Right lobe of liver (tissue), 6 donors: ENCODE data around the gene NRXN3. TPM values are rescaled to one million over a fixed set of nuclear protein-coding genes. Genes with fewer than 3 reads are reported as not detected.

Experiments
- ATAC-seq, 4 donors: fragments of 200-7000 bp; cut with Tn5 transposase; one replicate each; pipeline ENCODE4 v1.9.1; 2020; ENCODE audit warnings: mild to moderate bottlenecking in 4 of 4, moderate library complexity in 4 of 4
- DNase-seq, 3 donors: peaks; one replicate each; pipeline ENCODE4 v3.0.0-alpha.2; 2020
- H3K27ac ChIP-seq, 3 donors: fragments of 200-600 bp; one replicate each; pipeline ENCODE4 v1.8.0; 2022
- H3K27me3 ChIP-seq, 2 donors: fragments of 200-600 bp; one replicate each; pipeline ENCODE4 v1.8.0; 2022
- H3K36me3 ChIP-seq, 4 donors: fragments of 200-600 bp; sonication (generic) in 1 of 4; one replicate each; pipeline versions ENCODE4 v1.5.1 to v1.8.0; 2017 to 2022; ENCODE audit warnings: control low read depth in 1 of 4
- H3K4me1 ChIP-seq, 4 donors: fragments of 200-600 bp; sonication (generic) in 1 of 4; one replicate each; pipeline versions ENCODE4 v1.5.1 to v1.8.0; 2017 to 2022; ENCODE audit warnings: control low read depth in 1 of 4
- H3K4me3 ChIP-seq, 3 donors: fragments of 200-600 bp; one replicate each; pipeline ENCODE4 v1.8.0; 2022
- H3K9me3 ChIP-seq, 4 donors: fragments of 200-600 bp; sonication (generic) in 1 of 4; one replicate each; pipeline versions ENCODE4 v1.5.1 to v1.8.0; 2017 to 2022; ENCODE audit warnings: control low read depth in 1 of 4
- CTCF ChIP-seq, 4 donors: fragments of 200-600 bp in 3 of 4; fragments of 450-650 bp in 1 of 4; IDR thresholded peaks; one replicate each; pipeline versions ENCODE4 v1.5.1 to v1.8.0; 2016 to 2022; ENCODE audit warnings: antibody characterized with exemption in 4 of 4, mild to moderate bottlenecking in 2 of 4
- POLR2A ChIP-seq: fragments of 450-650 bp; IDR thresholded peaks from one replicate; pipeline ENCODE4 v1.6.1; 2017; ENCODE audit warnings: antibody characterized with exemption, mild to moderate bottlenecking
- WGBS: methylation state at CpG from one replicate; pipeline ENCODE4 v1.1.6; 2018; ENCODE audit warnings: low coverage, low lambda C conversion rate; ENCODE audit not compliant: insufficient coverage; ENCODE audit errors: missing lambda C conversion rate; 5-methylcytosine and 5-hydroxymethylcytosine counted together
- intact Hi-C, 2 donors: fragments of 100-400 bp; cut with DNase I; formaldehyde crosslinking; loops; one replicate each; pipeline versions ENCODE4 v1.11.2 to v1.14.1; 2022
- total RNA-seq, 6 experiments: library from RNA; depleted of rRNA in 2 of 6; stranded (reverse); fragments of >200 nt in 2 of 6; fragmentation: NEBNext Ultra II Directional in 3 of 6; extraction: Animal tissue kit (Norgen Biotek cat#: 25700) in 3 of 6; gene quantifications; one replicate each; pipeline versions ENCODE4 v1.1.0 to v1.2.4, GENCODE V29; 2016 to 2023
- donor health status: DM: no; HTN: yes; CAD: no.
- donor health status: DM: no; HTN: no; CAD: no.
- donor health status: DM: no; HTN: no; CAD: no.
- donor health status: DM: no; HTN: yes; CAD: no.
- donor health status: DM: no; HTN: yes; CAD: no.

NRXN3 gene
- total RNA-seq, 6 experiments from 2014 or later, result 0.06 to 0.51 (median 0.23) TPM; not detected in 1

GRCh38 chr14:79275292-79275655, 1105.1 kb downstream of the NRXN3 start:
- no peaks in the 10 kb centered on the region for H3K36me3 ChIP-seq
- no peak for ATAC-seq
- H3K9me3 ChIP-seq, result no peaks in the 10 kb centered on the region
- TF ChIP-seq POLR2A (no peak), CTCF (IDR thresholded peaks at IDR 0.05) (no peak)
- H3K4me3 ChIP-seq, result no peak overlapping the region
- no peak for DNase-seq
- intact Hi-C loops, result no loop called here
- no peak overlapping the region for H3K27ac ChIP-seq
- no peaks in the 10 kb centered on the region for H3K4me1 ChIP-seq
- WGBS, result 61% methylated on average over 4 of the region's 4 CpGs
- no peaks in the 10 kb centered on the region for H3K27me3 ChIP-seq

- TF ChIP-seq CTCF (IDR thresholded peaks at IDR 0.05) (no peak), POLR2A (no peak)
- DNase-seq, result peak; percentile 11 to 50 (median 45)
- intact Hi-C loops, result no loop called here
- Histone ChIP-seq H3K4me3 (peak overlapping the region; percentile 39 to 54 (median 41)), H3K27me3 (no peaks in the 10 kb centered on the region), H3K36me3 (no peaks in the 10 kb centered on the region), H3K4me1 (no peaks in the 10 kb centered on the region), H3K27ac (no peak overlapping the region), H3K9me3 (no peaks in the 10 kb centered on the region)
- 15% methylated on average over 11 of the region's 18 CpGs for WGBS
- ATAC-seq, result peak in 1 of 4 donors; percentile 7
Observed at GRCh38 chr14:79278286-79278797, 1108.2 kb downstream of the NRXN3 start.

GRCh38 chr14:79278798-79279644, 1108.8 kb downstream of the NRXN3 start:
- 3% methylated on average over 34 of the region's 67 CpGs for WGBS

More at GRCh38 chr14:79278798-79279644, 1108.8 kb downstream of the NRXN3 start:
- H3K4me3 ChIP-seq, result peak overlapping the region; percentile 39 to 54 (median 41)
- DNase-seq (peak; percentile 79 to 91 (median 83)), ATAC-seq (peak; percentile 99 to 100 (median 99))
- no peaks in the 10 kb centered on the region for H3K27me3 ChIP-seq
- H3K4me1 ChIP-seq, result no peaks in the 10 kb centered on the region
- H3K27ac ChIP-seq, result no peak overlapping the region
- TF ChIP-seq POLR2A, result no peak
- no peak for TF ChIP-seq CTCF (IDR thresholded peaks at IDR 0.05)
- intact Hi-C loops, result no loop called here
- no peaks in the 10 kb centered on the region for H3K36me3 ChIP-seq
- H3K9me3 ChIP-seq, result no peaks in the 10 kb centered on the region
